HG03460 (cell line): ENCODE data around the gene SPEM2.

ENCODE experiments used
- ATAC-seq: cut with Tn5 transposase; IDR thresholded peaks from one replicate; pipeline ENCODE4 v1.9.1; 2021; ENCODE audit not compliant: unreplicated experiment

The SPEM2 gene

GRCh38 chr17:7440113-7440833, 14.9 kb downstream of the SPEM2 start:
- no peak for ATAC-seq

GRCh38 chr17:7440834-7441195, 15.4 kb downstream of the SPEM2 start:
- ATAC-seq, result no peak

- ATAC-seq, result no peak
Measured at GRCh38 chr17:7441266-7441665, 15.8 kb downstream of the SPEM2 start.

- ATAC-seq, result no peak
Measured at GRCh38 chr17:7442142-7442541, 16.7 kb downstream of the SPEM2 start.

GRCh38 chr17:7443499-7444485, 18.4 kb downstream of the SPEM2 start:
- ATAC-seq, result no peak

- peak; percentile 46 for ATAC-seq
Measured at GRCh38 chr17:7444682-7445618, 19.5 kb downstream of the SPEM2 start, which contains the start of gene CHRNB1. Gene CHRNB1, plus strand, starts transcription at chr17:7445061. Its CDS starts 67 bp downstream, at chr17:7445128.

GRCh38 chr17:7445619-7445968, 20.2 kb downstream of the SPEM2 start:
- no peak for ATAC-seq

- no peak for ATAC-seq
Measured at GRCh38 chr17:7448461-7448860, 23.0 kb downstream of the SPEM2 start.

- ATAC-seq, result no peak
Measured at GRCh38 chr17:7459961-7460545, 34.6 kb downstream of the SPEM2 start.

GRCh38 chr17:7460850-7461660, 35.6 kb downstream of the SPEM2 start:
- ATAC-seq, result no peak

- no peak for ATAC-seq
Measured at GRCh38 chr17:7462474-7463371, 37.3 kb downstream of the SPEM2 start.

GRCh38 chr17:7463372-7463846, 38.0 kb downstream of the SPEM2 start:
- no peak for ATAC-seq

GRCh38 chr17:7464081-7464480, 38.7 kb downstream of the SPEM2 start:
- no peak for ATAC-seq

- no peak for ATAC-seq
Measured at GRCh38 chr17:7465597-7466275, 40.3 kb downstream of the SPEM2 start.

- ATAC-seq, result no peak
Measured at GRCh38 chr17:7466318-7466638, 40.9 kb downstream of the SPEM2 start.

- no peak for ATAC-seq
Measured at GRCh38 chr17:7466639-7467341, 41.4 kb downstream of the SPEM2 start.

GRCh38 chr17:7467498-7467897, 42.1 kb downstream of the SPEM2 start:
- no peak for ATAC-seq

- no peak for ATAC-seq
Measured at GRCh38 chr17:7468290-7468689, 42.9 kb downstream of the SPEM2 start.
